ENCODE results near the gene ATRN.

- TF ChIP-seq CTCF (conservative IDR thresholded peaks at IDR 0.05; ENCODE audit: low read depth, low read length) (no peak), EZH2phosphoT487 (IDR thresholded peaks at IDR 0.05; ENCODE audit: borderline replicate concordance, low read length) (no peak)
These were observed 81.0 kb downstream of the ATRN start for GRCh38 chr20:3551681-3552434.

All from PC-3 (cell line).